HG02610 (cell line): ENCODE results near the gene SPHK1.

Experiments used
- ATAC-seq: cut with Tn5 transposase; IDR thresholded peaks from one replicate; pipeline ENCODE4 v1.9.1; 2021; ENCODE audit warnings: mild to moderate bottlenecking, moderate library complexity; ENCODE audit not compliant: unreplicated experiment

Gene SPHK1

GRCh38 chr17:76360461-76360860, 23.9 kb upstream of the SPHK1 start:
- ATAC-seq = no peak

DNA sequence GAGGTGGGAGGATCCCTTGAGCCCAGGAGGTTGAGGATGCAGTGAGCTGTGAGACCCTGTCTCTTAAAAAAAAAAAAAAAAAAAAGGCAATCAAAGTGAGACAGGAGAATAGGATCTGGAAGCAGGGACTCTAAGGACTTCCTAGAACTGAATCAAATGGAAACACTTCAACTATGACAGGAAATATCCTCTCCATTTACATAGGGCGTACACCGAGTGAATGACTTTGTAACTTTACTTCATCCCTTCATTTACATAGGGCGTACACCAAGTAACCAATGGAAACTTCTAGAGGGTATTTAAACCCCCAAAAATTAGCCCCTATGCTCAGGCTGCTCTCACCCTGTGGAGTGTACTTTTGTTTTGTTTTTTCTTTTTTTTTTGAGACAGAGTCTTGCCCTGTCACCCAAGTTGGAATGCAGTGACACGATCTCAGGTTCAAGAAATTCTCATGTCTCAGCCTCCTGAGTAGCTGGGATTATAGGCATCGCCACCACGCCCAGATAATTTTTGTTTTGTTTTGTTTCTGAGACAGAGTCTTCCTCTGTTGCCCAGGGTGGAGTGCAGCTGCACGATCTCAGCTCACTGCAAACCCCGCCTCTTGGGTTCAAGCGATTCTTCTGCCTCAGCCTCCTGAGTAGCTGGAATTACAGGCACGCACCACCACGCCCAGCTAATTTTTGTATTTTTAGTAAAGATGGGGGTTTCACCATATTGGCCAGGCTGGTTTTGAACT, 21.1 kb upstream of the SPHK1 start:
- no peak for ATAC-seq

DNA sequence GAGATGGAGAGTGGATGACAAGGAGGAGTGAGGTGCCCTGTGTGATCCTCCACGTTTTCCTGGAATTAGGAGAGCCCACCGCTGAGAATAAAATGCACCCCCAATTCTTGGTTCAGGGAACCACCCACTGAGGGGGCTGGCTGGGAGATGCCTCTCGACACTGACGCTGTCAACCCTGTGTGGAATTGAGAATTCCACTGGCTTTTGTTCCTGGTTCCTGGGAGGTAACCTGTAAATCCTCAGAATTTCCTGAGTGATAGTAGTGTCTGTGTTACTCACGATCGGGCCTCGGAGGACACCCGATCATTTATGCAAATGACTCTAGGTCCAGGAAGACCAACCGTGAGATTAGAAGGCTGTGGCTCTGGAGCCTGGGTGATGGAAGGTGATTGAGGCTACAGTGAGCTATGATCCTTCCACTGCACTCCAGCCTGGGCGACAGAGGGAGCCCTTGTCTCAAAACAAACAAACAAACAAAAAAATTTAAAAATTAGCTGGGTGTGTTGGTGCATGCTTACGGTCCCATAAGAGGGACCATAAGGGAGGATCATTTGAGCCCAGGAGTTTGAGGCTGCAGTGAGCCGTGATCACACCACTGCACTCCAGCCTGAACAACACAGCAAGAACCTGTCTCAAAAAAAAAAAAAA, 19.0 kb upstream of the SPHK1 start:
- ATAC-seq = no peak

DNA sequence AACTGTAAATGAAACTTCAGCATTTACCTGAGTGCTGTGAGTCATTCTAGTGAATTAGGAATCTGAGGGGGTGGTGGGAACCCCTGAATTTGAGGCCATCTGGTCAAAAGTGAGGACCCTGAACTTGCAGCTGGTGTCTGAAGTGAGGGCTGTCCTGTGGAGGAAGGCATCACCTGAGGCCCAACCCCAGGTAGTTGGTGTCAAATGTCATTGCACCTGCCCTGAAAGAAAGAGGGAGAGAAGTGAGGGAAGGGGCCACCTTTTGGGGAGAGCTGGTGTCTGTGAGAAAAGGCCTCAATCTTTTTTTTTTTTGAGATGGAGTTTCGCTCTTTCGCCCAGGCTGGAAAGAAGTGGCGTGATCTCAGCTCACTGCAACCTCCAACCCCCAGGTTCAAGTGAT, 18.2 kb upstream of the SPHK1 start:
- no peak for ATAC-seq

DNA sequence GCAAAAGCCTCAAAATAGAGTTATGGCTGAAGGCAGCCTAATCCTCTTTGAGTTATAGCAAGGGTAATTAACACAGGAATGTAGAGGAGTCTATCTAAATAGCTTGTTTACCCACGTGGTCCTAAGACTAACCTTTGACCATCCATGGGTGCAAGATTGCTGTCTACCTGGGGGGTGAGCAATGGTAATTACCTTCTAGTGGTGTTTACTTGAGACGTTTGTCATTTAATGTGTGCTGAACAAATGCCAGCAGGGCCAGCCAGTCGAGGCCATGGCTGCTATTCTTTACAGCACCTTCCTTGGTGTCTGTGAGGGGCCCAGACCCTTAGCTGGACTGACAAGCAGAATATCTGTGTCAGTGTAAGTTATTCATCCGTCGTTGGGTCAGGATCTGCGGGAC, 16.8 kb upstream of the SPHK1 start:
- ATAC-seq = no peak

- ATAC-seq = no peak
Observed at GRCh38 chr17:76368545-76368944, 15.9 kb upstream of the SPHK1 start.

DNA sequence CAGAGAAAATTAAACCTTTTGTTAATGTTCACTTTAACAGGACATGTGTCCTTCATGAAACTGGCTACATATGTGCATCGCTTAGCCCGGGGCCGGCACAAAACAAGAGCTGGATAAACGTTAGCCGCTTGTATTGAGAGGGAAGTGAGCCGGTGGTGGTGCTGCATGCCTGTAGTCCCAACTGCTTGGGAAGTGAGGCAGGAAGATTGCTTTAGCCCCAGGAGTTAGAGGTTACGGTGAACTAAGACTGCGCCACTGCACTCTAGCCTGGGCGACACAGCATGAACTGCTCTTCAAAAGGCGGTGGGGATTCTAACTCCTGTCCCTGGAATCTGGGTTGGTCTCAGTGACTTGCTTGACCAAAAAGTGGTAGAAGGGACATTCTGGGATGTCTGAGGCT, 15.0 kb upstream of the SPHK1 start:
- no peak for ATAC-seq

- ATAC-seq = no peak
Observed at GRCh38 chr17:76369804-76370203, 14.6 kb upstream of the SPHK1 start.

DNA sequence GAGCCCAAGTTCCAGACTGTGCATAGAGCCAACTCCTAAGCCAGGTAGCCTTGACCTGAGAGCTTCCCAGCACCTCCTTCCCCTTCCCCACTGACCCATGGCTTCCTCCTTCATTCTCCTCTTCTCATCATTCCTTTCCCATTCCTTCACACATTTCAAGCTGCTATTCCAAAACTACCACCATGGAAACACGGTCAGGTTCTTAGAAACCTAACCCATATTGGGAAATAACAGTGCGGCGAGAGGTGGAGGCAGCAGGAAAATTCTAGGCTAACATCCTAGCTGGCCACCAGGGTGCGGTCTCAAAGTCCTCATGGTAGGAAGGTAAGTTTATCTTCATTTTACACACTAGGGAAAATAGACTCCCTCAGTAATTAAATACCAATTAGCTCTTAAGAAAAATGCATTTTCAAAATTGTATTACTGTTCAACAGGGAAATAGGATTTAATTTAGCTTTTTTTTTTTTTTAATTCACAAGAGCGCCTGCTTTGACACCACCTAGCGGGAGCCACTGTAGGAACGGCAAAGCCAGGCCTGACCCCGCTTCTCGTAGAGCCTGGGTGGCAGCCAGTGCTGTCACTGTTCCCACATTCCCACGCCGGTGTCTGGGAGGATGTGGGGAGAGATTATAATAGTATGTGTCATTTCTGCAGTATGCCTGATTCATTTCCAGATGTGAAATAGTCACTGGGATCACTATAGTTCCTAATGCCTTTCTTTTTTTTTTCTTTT, 14.0 kb upstream of the SPHK1 start:
- ATAC-seq = no peak

GRCh38 chr17:76371656-76372628, 12.5 kb upstream of the SPHK1 start:
- no peak for ATAC-seq

- no peak for ATAC-seq
Observed at GRCh38 chr17:76376318-76377133, 7.9 kb upstream of the SPHK1 start.

DNA sequence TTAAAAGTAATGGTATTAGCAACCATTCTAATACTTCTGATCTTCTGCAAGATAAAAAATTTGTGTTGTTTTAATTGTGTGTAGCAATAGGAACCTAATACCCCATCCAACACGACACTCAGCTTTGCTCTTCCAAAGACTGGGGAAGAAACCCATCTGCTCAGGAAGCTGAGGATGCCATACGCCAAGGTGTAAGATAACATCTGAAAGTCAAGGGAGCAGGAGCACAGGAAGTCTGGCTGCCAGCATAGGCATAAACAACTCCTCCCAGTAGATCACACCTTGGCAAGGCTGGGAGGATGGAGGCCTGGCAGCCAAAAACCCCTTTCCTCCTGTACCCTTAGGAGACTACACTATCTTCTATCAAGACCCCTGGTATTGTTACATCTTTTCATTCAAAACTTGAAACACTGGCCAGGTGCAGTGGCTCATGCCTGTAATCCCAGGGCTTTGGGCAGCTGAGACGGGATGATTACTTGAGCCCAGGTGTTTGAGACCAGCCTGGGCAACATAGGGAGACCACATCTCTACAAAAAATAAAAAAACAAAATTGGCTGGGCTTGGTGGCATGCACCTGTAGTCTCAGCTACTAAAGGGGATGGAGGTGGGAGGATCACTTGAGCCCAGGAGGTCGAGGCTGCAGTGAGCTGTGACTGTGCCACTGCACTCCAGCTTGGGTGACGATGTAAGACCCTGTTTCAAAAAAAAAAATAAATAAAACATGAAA, 5.7 kb upstream of the SPHK1 start:
- ATAC-seq = no peak

- ATAC-seq = no peak
Observed at GRCh38 chr17:76379275-76379641, 5.2 kb upstream of the SPHK1 start.

DNA sequence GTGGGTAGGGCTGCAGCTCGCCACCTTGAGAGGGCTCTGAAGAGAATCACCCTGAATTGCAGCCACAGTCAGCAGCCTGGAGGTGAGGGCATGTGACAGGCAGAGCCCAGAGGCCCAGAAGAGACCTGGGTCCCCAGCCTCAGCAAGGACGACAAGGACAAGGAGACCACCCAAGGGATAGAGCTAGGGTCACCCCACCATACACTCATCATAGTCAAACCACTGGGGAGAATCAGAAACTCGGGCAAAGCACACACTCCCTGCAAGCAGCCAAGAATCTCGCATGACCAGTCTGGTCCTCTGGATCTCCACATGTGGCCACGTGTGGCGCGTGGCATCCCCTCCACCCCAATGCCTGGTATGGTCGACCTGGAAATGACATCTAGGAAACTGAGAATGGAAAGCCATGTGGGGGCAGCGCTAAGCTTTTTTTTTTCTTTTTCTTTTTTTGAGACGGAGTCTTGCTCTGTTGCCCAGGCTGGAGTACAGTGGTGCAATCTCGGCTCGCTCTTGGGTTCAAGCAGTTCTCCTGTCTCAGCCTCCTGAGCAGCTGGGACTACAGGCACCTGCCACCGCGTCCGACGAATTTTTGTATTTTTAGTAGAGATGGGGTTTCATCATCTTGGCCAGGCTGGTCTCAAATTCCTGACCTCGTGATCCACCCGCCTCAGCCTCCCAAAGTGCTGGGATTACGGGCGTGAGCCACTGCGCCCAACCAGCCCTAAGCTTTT, 4.6 kb upstream of the SPHK1 start:
- no peak for ATAC-seq

DNA sequence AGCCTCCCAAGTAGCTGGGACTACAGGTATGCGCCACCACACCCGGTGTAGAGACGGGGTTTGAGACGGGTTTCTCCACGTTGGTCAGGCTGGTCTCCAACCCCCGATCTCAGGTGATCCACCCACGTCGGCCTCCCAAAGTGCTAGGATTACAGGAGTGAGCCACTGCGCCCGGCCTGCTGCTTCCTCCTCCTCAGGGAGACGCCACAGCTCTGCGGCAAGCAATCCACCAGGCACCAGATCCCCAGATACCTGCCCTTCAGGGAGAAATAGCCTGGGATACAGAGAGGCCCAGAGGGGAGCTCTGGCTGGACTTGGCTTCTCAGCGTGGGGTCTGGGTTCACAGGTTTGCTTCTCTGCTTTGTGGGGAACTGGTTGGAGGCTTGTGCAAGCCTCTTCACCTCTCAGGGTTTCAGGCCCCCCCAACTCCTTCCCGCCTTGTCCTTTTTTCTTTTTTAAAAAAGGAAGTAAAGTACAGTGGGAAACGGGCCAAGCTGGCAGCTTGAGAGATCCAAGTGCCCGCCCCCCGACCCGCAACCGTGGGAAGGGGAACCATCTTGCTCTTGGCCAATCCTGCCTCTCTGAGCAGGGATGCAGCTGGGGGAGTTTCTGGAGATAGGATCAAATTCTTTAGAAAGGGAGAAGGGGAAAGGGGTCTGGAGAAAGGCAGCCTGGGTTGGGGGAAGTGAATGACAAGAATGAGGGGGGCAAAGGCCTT, 2.6 kb upstream of the SPHK1 start:
- no peak for ATAC-seq

GRCh38 chr17:76382351-76382802, 2.0 kb upstream of the SPHK1 start:
- ATAC-seq = no peak

DNA sequence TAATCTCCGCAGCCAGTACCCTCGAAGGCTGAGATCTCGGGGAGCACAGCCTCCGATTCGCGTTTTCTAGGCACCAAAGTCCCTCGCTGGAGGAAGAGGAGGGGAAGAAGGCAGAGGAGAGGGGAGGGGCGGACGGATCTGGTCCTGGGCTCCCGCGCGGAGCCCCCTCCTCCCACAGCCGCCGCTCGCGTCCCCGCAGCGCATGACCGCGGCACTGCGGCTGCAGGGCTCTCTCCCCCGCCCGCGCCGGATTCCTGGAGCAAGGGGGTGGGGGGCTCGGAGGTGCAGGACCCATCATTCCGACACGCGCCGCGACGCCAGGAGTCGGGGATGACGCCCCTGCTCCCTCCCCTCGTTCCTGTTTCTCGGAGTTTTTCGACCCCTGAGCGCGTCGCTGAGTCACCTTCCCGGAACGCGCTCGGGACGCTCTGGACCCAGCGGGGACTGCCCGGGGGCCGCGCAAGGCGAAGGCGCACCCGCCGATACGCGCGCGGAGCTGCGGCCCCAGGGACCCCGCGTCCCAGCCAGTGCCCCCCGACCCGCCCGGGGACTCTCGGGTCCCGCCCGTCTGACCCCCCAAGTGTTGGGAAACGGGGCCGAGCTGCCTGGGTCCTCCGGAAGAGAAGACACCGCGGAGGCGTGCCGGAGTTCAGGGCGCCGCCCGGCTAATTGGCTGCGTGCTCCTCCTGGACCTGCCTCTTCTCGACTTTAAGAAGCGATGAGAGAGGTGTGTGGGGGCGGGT, 1.4 kb upstream of the SPHK1 start:
- no peak for ATAC-seq
